Mammary epithelial cell (primary cell): ENCODE data around the gene XYLT1.

Experiments used
- CTCF ChIP-seq, 2 donors: IDR thresholded peaks in 1 of 2; conservative IDR thresholded peaks in 1 of 2; 2 replicates each; pipeline ENCODE4 v1.5.1; 2011 to 2012; ENCODE audit warnings: inconsistent platforms in 2 of 2, low read length in 2 of 2, mild to moderate bottlenecking in 2 of 2, control low read depth in 1 of 2, low read depth in 1 of 2; ENCODE audit not compliant: insufficient read depth in 1 of 2; ENCODE audit errors: extremely low read depth in 1 of 2
- EZH2 ChIP-seq: IDR thresholded peaks from 2 replicates; pipeline ENCODE4 v1.6.1; 2012; ENCODE audit warnings: low read length, inconsistent platforms, borderline replicate concordance

DNA sequence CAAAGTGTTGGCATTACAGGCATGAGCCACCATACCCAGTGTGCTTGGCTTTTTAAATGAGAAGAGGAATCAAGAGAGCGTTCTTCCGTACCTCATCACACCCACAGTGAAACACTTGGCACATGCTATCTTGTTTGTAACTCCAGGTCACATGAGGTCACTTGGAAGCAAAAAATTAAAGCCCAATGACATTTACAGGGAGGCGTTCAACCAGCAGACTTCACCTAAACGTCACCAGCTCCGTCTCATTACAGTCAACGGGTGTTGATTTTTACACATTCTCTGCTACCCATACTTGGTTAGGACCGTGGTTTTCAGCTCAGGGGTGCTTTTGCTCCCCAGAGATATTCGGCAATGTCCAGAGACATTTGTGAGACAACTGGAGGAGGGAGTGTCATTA is 127.0 kb downstream of the XYLT1 start:
- TF ChIP-seq CTCF (conservative IDR thresholded peaks at IDR 0.05 in 1 of 2, IDR thresholded peaks at IDR 0.05 in 1 of 2; ENCODE audit: extremely low read depth in 1 of 2, insufficient read depth in 1 of 2, low read depth in 1 of 2, low read length in 2 of 2) (no peak), EZH2 (no peak)
